Measurements from ENCODE around the gene LEP. TPM values are rescaled to one million over a fixed set of nuclear protein-coding genes. Genes with fewer than 3 reads are reported as not detected.
"Not testable (repeated sequence)": the region's sequence is repeated elsewhere in the genome, so short reads cannot be mapped to it uniquely, and the experiment has no call there.

Gene LEP
- total RNA-seq, 1 donor from 2014 or later, result not detected

DNA sequence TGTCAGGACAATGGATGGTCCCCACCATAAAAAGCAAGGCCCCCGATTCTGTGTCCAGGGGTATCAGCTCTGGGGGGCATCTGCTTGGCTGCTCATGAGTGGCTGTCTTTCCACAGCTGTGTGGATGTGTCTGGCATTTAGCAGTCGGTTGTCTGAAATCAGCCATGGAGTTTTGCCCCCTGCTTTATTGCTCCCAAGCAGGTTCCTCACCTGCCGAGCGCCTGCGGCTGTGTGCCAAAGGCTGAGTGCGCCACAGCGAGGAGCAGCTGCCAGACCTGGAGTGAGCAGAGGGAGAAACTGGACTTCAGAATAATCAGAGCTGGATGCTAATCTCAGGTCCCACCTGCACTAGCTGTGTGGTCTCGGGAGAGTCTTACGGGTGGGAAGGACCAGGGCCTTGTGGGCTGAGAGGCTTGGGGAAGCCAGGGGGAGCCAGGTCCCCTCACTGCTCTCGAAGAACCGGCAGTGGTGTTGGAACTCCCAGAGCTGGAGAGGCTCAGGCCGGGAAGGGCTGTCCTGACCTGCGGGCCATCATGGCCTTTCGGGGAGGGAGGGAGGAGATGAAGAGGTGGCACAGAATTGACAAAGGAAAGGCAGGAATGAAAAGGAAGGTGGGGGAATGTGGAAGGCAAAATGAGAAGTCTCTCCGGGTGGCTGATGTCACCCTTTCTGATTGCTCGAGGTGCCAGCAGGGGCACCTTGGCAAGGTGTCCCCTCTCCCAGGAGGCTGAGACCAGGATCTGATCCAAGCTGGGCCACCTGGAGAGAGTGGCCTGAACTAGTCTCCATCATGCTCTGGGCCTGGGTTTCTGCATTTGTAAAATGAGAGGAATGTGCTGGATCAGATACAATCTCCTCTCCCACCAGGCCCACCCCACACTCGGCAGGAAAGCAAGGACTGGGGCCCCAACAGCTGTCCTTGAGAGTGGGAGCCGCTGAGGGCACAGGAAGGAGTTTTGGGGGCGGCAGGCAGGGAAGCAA is 30.2 kb upstream of the LEP start:
- no peak for ATAC-seq
- no peak for DNase-seq (ENCODE audit: low spot score)

DNA sequence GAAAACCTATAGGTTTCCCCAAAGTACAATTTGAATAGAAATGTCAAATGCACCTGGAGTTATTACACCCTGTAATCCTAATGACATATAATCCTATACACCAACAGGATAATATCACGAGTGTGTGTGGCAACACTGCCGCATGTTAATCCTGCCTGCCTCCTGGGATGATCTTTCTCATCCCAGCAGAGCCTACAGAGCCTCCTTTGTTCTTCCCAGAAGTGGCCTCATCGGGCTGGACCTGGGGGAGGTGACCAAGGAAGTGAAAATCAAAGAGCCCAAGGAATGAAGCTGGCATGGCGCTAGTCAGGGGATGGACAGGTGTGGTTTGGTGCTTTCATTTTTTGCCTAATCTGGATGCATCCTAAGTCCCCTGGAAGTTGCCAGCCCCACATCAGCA is 29.5 kb upstream of the LEP start:
- DNase-seq (ENCODE audit: low spot score) (no peak), ATAC-seq (no peak)

DNA sequence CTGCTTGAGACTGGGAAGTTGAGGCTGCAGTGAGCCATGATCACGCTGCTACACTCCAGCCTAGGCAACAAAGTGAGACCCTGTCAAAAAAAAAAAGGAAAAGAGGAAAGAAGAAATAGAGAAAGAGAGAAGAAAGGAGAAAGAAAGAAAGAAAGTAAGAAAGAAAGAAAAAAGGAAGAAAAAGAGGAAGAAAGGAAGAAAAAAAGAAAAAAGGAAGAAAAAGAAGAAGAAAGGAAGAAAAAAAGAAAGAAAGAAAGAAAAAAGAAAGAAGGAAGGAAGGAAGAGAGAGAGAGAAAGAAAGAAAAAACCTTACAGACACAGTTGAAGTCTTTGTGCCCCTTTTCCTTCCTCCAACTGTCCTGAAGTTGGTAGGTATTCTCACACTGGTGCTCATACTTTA is 26.6 kb upstream of the LEP start:
- DNase-seq (ENCODE audit: low spot score) (no peak), ATAC-seq (no peak)

DNA sequence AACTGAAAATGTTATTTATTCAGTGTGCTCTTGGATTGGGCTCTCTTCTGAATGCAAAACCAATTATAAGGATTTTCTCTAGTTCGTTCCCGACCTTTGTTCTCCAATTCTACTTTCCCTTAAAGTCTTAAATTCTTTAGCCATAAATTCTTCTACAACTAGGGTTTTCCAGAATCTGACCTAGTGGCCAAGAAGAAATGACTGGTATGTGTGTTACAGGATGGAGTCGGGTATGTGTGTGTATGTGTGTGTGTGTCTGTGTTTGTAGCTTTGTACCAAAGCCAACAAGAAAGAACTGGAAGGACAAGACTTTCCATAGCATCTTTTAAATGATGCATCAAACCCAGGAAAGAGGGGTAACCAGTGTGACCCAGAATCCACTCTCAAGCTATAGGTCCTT is 25.8 kb upstream of the LEP start:
- ATAC-seq (no peak), DNase-seq (ENCODE audit: low spot score) (no peak)

DNA sequence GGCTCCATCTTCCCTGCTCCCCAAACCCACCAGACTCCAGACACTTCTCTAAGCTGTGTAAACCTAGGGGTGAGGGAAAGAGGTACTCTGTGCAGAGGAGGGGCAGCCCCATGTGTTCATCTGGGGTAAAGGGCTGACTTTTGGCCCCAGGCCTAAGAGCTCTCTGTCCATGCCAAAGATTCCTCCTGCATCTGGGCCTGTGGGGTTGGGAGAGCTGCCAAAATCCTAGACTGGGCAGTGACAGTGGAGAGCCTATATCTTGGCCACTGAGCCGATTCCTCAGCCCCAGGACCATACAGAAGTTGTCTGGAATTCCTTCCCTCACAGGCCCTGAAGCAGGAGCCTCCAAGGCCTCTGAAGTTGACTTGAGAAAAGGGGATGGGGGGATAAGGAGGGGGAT is 25.3 kb upstream of the LEP start:
- DNase-seq (ENCODE audit: low spot score) (no peak), ATAC-seq (no peak)

DNA sequence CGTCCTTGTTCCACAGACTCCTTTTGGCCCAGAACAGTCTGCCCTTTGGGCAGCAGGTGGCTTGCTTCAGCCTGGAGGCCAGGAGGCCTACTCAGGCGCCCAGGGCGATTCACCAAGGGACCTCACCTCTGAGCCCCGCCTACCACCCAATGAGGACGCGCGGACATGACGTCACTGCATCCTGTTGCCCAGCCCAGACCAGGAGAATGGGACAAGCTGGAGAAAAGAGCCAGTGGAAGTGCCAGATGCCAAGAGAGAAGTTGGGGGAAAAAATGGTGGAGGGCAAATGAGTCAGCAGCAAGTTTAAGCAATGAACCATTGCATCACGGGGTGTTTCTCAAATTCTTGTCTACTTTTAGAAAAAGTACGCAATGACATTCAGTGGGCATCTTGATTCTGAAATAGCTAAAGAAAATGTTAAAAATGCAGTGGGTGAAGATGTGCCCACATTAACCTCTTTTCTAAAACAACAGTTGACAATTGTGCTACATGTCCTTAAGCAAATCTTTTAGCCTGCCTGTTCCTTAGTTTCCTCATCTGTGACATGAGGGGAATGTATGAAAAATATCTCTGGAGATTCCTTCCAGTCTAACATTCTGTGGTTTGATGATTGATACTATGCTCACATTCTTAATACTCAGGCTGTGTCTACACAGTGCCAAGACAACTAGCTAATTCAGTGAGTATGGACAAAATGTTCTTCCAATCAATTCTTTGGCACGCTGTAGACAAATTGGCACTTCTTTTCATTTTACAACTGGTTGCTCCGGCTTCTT is 23.9 kb upstream of the LEP start:
- ATAC-seq (no peak), DNase-seq (ENCODE audit: low spot score) (no peak)

DNA sequence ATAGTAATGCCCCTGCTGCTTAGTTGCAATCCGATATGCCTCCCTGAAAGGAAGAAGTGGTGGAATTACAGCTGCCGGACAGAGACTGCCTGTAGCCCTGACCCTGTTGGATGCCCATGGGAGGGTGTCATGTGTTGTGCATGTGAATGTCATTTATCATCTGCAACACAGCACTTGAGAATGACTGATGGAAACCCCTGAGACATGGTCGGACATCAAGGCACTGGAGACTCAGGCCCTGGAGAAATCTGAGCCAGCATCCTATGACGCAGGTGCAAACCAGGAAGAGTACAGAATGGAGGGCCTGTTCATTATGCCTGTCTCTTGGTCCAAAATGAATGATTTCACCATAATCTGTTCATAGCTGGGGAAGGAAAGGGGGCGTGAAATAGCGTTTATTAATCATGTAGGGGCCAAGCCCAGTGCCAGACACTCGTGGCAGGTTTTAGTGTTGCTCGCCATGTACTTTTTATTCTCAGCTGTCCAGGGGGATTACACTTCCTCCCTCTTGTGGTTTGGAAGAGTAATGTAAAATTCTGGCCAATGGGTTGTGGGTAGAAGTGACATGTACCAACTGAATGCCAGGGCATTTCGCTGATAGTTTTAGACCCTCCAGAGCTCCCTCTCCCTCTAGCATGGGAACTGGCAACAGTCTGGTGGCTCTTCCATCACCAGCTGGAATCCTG is 23.0 kb upstream of the LEP start:
- DNase-seq (ENCODE audit: low spot score) (no peak), ATAC-seq (no peak)

DNA sequence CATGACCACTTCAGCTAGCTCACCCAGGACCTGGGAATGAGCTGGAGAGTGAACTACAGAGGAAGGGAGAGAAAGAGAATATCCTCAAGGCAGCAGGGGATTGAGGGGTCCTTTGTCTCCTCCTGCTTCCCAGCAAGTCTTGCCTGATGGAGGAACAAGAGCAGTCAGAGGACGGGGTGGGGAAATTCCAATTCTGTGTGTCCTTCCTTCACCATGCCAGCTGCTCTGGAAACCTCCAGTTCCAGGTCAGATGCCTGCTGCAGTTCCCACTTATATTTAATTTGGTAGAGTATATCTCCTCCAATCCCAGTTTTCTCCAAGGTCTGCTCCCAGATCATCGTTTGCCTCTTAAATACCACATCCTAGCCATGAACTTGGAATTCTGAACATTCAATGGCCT is 21.4 kb upstream of the LEP start:
- ATAC-seq (no peak), DNase-seq (ENCODE audit: low spot score) (no peak)

DNA sequence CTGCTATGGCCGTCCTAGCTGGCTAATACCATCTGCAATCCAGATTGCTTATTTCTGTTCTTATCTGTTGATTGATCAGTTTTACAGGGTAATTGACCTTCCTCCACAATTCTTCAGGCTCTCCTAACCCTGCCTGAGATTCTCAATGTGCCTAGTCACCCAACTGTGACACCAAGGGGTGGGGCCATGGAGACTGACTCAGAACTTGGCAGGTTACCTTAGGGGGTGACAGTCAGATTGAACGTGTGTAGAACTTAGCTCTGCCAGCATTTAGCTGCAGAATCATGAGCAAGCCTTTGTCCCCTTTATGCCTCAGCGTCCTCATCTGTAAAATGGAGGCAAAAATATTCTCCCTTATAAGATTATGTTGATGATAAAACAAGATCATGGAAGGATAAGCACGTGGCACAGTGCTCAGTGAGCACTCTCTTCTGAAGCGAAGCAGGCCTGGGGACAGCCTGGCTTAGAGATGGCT is 19.1 kb upstream of the LEP start:
- no peak for DNase-seq (ENCODE audit: low spot score)
- ATAC-seq, result no peak

DNA sequence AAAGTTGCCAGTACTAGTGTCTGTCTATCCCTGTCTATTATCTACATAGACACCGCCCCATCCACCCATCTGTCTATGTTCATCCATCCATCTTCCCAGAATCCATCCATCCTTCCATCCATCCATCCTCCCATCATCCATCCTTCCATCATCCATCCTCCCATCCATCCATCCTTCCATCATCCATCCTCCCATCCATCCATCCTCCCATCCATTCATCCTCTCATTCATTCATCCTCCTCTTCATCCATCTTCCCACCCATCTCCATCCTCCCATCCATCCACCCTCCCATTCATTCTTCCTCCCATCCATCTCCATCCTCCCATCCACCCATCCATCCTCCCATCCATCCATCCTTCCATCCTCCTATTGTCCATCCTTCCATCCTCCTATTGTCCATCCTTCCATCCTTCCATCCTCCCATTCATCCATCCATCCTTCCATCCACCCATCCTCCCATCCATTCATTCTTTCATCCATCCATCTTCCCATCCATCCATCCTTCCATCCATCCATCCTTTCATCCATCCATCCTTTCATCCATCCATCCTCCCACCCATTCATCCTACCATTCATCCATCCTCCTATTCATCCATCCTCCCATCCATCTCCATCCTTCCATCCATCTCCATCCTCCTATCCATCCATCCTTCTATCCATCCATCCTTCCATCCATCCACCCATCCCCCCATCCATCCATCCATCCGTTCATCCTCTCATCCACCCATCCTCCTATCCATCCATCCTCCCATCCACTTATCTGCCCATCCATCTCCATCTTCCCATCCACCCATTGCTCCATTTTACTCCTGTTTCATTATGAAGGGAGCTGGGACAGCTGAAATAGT is 14.7 kb upstream of the LEP start:
- DNase-seq (ENCODE audit: low spot score), result no peak
- no peak for ATAC-seq

DNA sequence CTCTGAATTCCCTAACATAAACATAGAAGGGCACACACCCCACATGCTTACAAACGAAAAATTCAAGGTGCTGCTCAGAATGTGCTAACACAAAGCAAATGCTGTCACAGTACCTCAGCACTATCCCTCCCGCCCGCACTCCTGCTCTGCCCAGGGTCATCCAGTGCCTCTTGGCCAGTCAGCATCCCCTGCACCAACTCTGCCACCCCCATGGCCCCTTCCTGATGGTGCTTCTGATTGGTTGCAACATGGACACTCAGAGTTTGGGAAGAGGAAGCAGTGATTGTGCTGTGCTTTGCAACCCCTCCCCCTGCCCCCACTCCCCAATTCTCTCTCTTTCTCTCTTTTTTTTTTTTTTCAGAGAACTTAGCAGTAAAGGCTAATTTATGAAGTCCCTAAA is 13.8 kb upstream of the LEP start:
- DNase-seq (ENCODE audit: low spot score) (no peak), ATAC-seq (no peak)

DNA sequence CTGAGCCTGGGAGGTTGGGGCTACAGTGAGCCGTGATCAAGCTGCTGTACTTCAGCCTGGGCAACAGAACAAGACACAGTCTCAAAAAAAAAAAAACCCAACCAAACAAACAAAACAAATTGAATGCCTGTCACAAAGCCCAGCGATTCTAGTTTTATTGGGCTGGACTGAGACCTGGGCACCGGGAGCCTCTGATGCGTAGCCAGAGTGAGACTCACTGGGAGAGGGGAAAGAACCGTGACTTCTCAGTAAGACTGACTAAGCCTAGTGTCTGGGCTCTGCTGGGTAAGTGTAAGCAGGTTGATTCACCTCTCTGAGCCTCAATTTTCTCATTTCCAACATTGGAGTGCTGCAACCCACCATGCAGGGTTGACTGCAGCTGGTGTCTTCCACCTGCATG is 10.1 kb upstream of the LEP start:
- no peak for DNase-seq (ENCODE audit: low spot score)

DNA sequence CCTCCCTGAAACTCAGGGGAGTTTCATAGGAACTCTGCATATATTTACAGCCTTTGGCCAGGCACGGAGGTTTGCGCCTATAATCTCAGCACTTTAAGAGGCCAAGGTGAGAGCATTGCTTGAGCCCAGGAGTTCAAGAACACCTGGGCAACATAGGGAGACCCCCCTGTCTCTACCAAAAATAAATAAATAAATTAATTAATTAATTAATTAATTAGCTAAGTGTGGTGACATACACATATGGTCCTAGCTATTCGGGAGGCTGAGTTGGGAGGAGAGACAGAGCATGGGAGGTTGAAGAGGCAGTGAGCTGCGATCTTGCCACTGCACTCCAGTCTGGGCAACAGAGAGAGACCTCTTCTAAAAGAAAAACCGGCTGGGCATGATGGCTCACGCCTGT is 9.4 kb upstream of the LEP start:
- no peak for ATAC-seq

More for the DNA sequence above, 10.1 kb upstream of the LEP start:
- no peak for ATAC-seq

DNA sequence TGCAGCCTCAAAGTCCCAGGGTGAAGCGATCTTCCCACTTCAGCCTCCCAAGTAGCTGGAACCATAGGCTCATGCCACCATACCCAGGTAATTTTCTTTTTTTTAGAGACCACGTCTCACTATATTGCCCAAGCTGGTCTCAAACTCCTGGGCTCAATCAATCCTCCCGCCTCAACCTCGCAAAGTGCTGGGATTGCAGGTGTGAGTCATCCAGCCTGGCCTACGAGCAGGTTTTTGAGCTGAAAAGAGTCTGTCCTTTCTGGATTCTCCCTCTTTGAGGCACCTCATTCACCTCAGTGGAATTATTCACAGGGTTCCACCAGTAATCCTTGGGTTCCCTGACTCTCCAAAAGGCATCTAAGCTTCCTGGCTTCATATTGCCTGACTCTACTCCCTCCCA is 7.6 kb upstream of the LEP start:
- ATAC-seq, result no peak

More for the DNA sequence above, 9.4 kb upstream of the LEP start:
- DNase-seq (ENCODE audit: low spot score), result no peak

DNA sequence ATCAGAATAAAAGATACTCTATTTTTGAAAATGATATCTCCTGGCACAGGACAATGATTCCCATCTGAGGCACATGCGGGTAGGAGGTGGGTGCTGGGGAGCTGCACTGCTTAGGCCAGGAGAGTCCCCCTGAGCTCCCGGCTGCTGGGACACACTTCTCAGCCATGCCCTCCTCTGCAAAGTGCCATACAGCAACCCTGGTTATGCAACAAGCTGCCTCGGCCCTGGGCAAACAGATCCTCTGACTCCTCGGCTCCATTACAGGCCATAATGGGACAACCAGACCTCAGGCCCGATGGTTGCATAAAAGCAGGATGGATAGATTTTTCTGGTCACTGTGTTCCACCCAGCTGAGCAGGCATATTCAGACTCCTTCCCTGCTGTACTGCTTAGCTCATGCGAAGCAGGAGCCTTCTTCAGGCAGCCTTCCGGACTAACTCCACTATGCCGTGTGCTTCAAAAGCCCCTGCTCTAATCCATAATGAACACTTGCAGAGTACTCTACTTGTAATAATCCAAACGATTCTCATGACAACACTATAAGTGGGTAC is 6.5 kb upstream of the LEP start:
- ATAC-seq, result peak; percentile 74
- no peak for DNase-seq (ENCODE audit: low spot score)

More for the DNA sequence above, 7.6 kb upstream of the LEP start:
- no peak for DNase-seq (ENCODE audit: low spot score)

DNA sequence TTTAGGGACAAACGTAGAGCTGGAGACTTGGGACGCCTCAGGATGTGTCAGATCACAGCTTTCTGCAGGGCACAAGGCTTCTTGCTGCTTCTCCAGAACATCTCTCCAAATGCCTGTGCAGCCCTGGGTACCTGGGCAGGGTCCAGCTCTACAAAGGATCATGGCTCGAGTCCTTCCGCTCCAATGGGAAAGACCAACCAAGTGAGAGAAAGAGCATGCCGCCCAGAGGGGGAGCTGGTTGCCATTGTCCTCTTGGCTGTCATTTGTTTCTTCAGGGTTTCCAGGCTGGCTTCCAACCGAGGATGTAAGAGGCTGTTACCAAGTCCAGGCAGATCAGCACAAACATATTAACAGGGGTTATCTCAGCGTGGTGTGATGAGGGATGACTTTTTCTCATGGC is 5.6 kb upstream of the LEP start:
- no peak for DNase-seq (ENCODE audit: low spot score)

DNA sequence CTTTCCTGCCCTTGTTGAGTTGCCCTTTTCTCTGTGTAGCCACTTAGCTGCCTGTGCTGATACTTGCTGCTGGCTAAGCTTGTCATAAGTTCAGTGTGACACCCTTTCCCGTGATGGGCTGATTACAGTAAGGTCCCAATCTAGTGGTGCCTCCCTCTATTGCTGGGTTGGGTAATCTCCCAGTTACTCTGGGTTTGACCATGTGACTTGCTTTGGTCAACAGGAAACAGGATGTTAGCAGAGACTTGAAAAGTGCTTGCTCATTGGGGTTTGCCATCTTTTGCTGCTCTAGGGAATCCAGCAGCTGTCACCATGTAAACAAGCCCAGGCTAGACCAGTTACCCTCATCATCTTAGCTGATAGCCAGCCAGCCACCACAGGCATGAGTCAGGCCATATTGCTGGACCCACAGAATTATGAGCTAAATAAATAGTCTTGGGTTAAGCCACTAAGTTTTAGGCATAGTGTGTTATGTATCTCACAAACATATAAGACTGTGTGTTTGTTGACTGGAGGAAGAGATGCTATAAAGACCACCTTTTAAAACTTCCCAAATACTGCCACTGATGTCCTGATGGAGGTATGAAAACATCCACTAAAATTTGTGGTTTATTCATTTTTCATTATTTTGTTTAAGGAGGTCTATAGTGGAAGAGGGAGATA is 4.0 kb upstream of the LEP start:
- DNase-seq (ENCODE audit: low spot score) (peak; percentile 50), ATAC-seq (peak; percentile 33)

More for the DNA sequence above, 5.6 kb upstream of the LEP start:
- ATAC-seq, result no peak

DNA sequence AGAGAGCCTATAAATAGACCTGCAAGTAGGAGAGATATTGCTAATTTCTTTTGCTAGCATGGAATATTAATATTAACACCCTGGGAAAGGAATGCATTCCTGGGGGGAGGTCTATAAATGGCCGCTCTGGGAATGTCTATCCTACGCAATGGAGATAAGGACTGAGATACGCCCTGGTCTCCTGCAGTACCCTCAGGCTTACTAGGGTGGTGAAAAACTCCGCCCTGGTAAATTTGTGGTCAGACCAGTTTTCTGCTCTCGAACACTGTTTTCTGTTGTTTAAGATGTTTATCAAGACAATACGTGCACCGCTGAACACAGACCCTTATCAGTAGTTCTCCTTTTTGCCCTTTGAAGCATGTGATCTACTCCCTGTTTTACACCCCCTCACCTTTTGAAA is 1.9 kb upstream of the LEP start:
- not testable (repeated sequence) for ATAC-seq; DNase-seq (ENCODE audit: low spot score)

DNA sequence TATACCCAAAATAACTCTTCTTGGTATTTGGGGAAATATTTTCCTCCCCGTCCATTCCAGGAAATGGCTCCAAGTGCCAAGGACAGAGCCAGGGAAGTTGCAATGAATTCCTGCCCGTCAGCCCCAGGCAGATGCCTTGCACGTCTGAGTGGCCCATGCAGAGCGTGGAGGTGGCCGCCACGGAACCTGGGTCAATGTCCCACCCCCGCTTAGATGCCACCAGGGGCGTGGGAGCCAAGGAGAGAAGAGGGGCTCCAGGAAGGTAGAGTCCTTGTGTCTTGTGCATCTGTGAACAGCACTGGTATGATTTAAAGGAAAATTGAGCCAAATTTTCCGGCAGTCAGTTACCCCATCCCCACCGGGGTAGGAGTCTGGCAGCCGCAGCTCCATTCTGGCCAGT is 1.6 kb downstream of the LEP start:
- no peak for ATAC-seq
- no peak for DNase-seq (ENCODE audit: low spot score)
